ENCODE data around the gene RAPGEF4.

Gene RAPGEF4

GRCh38 chr2:172996387-172996961 is 260.8 kb downstream of the RAPGEF4 start:
- no peak for DNase-seq (ENCODE audit: low read depth, low spot score)

GRCh38 chr2:172997031-172997430 is 261.4 kb downstream of the RAPGEF4 start:
- no peak for DNase-seq (ENCODE audit: low read depth, low spot score)

GRCh38 chr2:172998547-172999272 is 263.1 kb downstream of the RAPGEF4 start:
- DNase-seq (ENCODE audit: low read depth, low spot score): no peak

GRCh38 chr2:172999641-173000386 is 264.2 kb downstream of the RAPGEF4 start:
- DNase-seq (ENCODE audit: low read depth, low spot score): no peak

- no peak for DNase-seq (ENCODE audit: low read depth, low spot score)
Measured at GRCh38 chr2:173001664-173002604, 266.3 kb downstream of the RAPGEF4 start.

- DNase-seq (ENCODE audit: low read depth, low spot score): no peak
Measured at GRCh38 chr2:173002751-173003541, 267.3 kb downstream of the RAPGEF4 start.

- no peak for DNase-seq (ENCODE audit: low read depth, low spot score)
Measured at GRCh38 chr2:173008786-173009185, 273.1 kb downstream of the RAPGEF4 start.

- no peak for DNase-seq (ENCODE audit: low read depth, low spot score)
Measured at GRCh38 chr2:173010233-173010632, 274.6 kb downstream of the RAPGEF4 start.

GRCh38 chr2:173016451-173016850 is 280.8 kb downstream of the RAPGEF4 start:
- no peak for DNase-seq (ENCODE audit: low read depth, low spot score)

- DNase-seq (ENCODE audit: low read depth, low spot score): no peak
Measured at GRCh38 chr2:173017646-173018420, 282.2 kb downstream of the RAPGEF4 start.

GRCh38 chr2:173019755-173020154 is 284.1 kb downstream of the RAPGEF4 start:
- DNase-seq (ENCODE audit: low read depth, low spot score): no peak

- peak; percentile 9 for DNase-seq (ENCODE audit: low read depth, low spot score)
Measured at GRCh38 chr2:173021939-173022371, 286.3 kb downstream of the RAPGEF4 start.

- DNase-seq (ENCODE audit: low read depth, low spot score): no peak
Measured at GRCh38 chr2:173023718-173024117, 288.1 kb downstream of the RAPGEF4 start.

GRCh38 chr2:173026479-173026878 is 290.8 kb downstream of the RAPGEF4 start:
- no peak for DNase-seq (ENCODE audit: low read depth, low spot score)

- DNase-seq (ENCODE audit: low read depth, low spot score): peak; percentile 90
Measured at GRCh38 chr2:173027181-173028128, 291.8 kb downstream of the RAPGEF4 start.

GRCh38 chr2:173028141-173028540 is 292.5 kb downstream of the RAPGEF4 start:
- no peak for DNase-seq (ENCODE audit: low read depth, low spot score)

GRCh38 chr2:173028671-173029070 is 293.0 kb downstream of the RAPGEF4 start:
- no peak for DNase-seq (ENCODE audit: low read depth, low spot score)

- DNase-seq (ENCODE audit: low read depth, low spot score): no peak
Measured at GRCh38 chr2:173030561-173031490, 295.2 kb downstream of the RAPGEF4 start.

All from smooth muscle cell of the brain vasculature (primary cell).